H1 (cell line): ENCODE results near the gene H2AZ1. TPM values are rescaled to one million over a fixed set of nuclear protein-coding genes. Genes with fewer than 3 reads are reported as not detected.

ENCODE experiments used
- CTCF ChIA-PET: fragments of 300-600 bp; sonication (Branson Sonifier 250); formaldehyde crosslinking; loops from one replicate; lab custom pipeline; 2021; ENCODE audit not compliant: partially characterized antibody; lab: Charles Lee
- POLR2A ChIA-PET: fragments of 300-600 bp; sonication (Branson Sonifier 250); formaldehyde crosslinking; loops from one replicate; lab custom pipeline; 2021; ENCODE audit warnings: inconsistent platforms; ENCODE audit not compliant: partially characterized antibody; lab: Charles Lee
- DNase-seq, 2 experiments: peaks; one replicate each; pipeline versions ENCODE4 v3.0.0 to v3.0.0-alpha.2; 2010 to 2022; ENCODE audit warnings: low spot score in 2 of 2, low read depth in 1 of 2, mixed read lengths in 1 of 2
- FAIRE-seq: peaks from 2 replicates; lab custom pipeline; 2011; peaks lifted over from hg19 to GRCh38; lab: Jason Lieb, UNC
- H2AFZ ChIP-seq: 2 replicates; pipeline ENCODE4 v1.8.1; 2012; ENCODE audit warnings: low read length, inconsistent platforms
- H2AK5ac ChIP-seq: 2 replicates; pipeline ENCODE4 v1.6.1; 2013; ENCODE audit warnings: low read depth, low read length
- H2BK120ac ChIP-seq: replicated peaks from 2 replicates; pipeline ENCODE3; 2013; ENCODE audit warnings: low read depth, low read length, inconsistent platforms
- H2BK12ac ChIP-seq: 2 replicates; pipeline ENCODE4 v1.6.1; 2013; ENCODE audit warnings: low read depth, low read length
- H2BK15ac ChIP-seq: 2 replicates; pipeline ENCODE4 v1.6.1; 2013; ENCODE audit warnings: low read length
- H2BK20ac ChIP-seq: 2 replicates; pipeline ENCODE4 v1.6.1; 2013; ENCODE audit warnings: low read length
- H2BK5ac ChIP-seq: 2 replicates; pipeline ENCODE4 v1.6.1; 2013; ENCODE audit warnings: low read depth, low read length
- H3K14ac ChIP-seq: 2 replicates; pipeline ENCODE4 v1.6.1; 2013; ENCODE audit warnings: inconsistent platforms; ENCODE audit not compliant: insufficient read length
- H3K18ac ChIP-seq: 2 replicates; pipeline ENCODE4 v1.6.1; 2013; ENCODE audit warnings: low read length; ENCODE audit errors: extremely low read depth
- H3K23ac ChIP-seq: 2 replicates; pipeline ENCODE4 v1.6.1; 2013; ENCODE audit warnings: inconsistent platforms; ENCODE audit not compliant: insufficient read length
- H3K23me2 ChIP-seq: 2 replicates; pipeline ENCODE4 v1.6.1; 2013; ENCODE audit warnings: low read depth, low read length
- H3K27ac ChIP-seq: 2 replicates; pipeline ENCODE4 v1.6.1; 2011; ENCODE audit warnings: low read depth, low read length, inconsistent platforms
- H3K27me3 ChIP-seq, 4 experiments: replicated peaks in 1 of 4; 1 replicate in 1 of 4; 2 replicates in 3 of 4; pipeline versions ENCODE4 v1.6.1 to v1.8.1; 2011 to 2013; ENCODE audit warnings: low read length in 3 of 4, mild to moderate bottlenecking in 3 of 4, inconsistent platforms in 2 of 4, mixed read lengths in 2 of 4, moderate library complexity in 1 of 4; ENCODE audit not compliant: control insufficient read depth in 3 of 4, insufficient read depth in 3 of 4; ENCODE audit errors: extremely low read depth in 1 of 4
- H3K36me3 ChIP-seq, 4 experiments: 2 replicates each; pipeline versions ENCODE4 v1.6.1 to v1.8.1; 2011 to 2013; ENCODE audit warnings: mild to moderate bottlenecking in 4 of 4, low read length in 3 of 4, moderate library complexity in 2 of 4, control low read depth in 1 of 4, inconsistent platforms in 1 of 4; ENCODE audit not compliant: insufficient read depth in 4 of 4, control insufficient read depth in 2 of 4
- H3K4ac ChIP-seq: replicated peaks from 2 replicates; pipeline ENCODE3; 2013; ENCODE audit warnings: low read length, low read depth, mixed read lengths, inconsistent platforms; ENCODE audit not compliant: insufficient read length
- H3K4me1 ChIP-seq, 4 experiments: replicated peaks in 1 of 4; 1 replicate in 1 of 4; 2 replicates in 3 of 4; pipeline versions ENCODE4 v1.6.1 to v1.8.1; 2011 to 2013; ENCODE audit warnings: low read length in 3 of 4, inconsistent platforms in 2 of 4, mixed read lengths in 1 of 4; ENCODE audit not compliant: insufficient read depth in 4 of 4, control insufficient read depth in 3 of 4
- H3K4me2 ChIP-seq, 2 experiments: 2 replicates each; pipeline versions ENCODE4 v1.6.1 to v1.8.1; 2011 to 2013; ENCODE audit warnings: low read depth in 2 of 2, low read length in 2 of 2, control low read depth in 1 of 2, inconsistent platforms in 1 of 2, mild to moderate bottlenecking in 1 of 2; ENCODE audit not compliant: insufficient read depth in 1 of 2
- H3K4me3 ChIP-seq, 4 experiments: fragments of 200-600, 300-600 bp in 1 of 4; sonication (generic), shearing (Covaris generic), sonication (Bioruptor Twin) in 1 of 4; 2 replicates each; pipeline versions ENCODE4 v1.5.1 to v1.8.1; 2011 to 2016; ENCODE audit warnings: low read length in 4 of 4, low read depth in 3 of 4, control low read depth in 2 of 4, inconsistent platforms in 2 of 4, mild to moderate bottlenecking in 2 of 4, mixed read lengths in 1 of 4, moderate library complexity in 1 of 4; ENCODE audit not compliant: insufficient read depth in 2 of 4; ENCODE audit errors: extremely low read depth in 1 of 4
- H3K56ac ChIP-seq: replicated peaks from 2 replicates; pipeline ENCODE3; 2013; ENCODE audit warnings: low read depth, mild to moderate bottlenecking, mixed read lengths, low read length, inconsistent platforms; ENCODE audit not compliant: insufficient read length
- H3K79me1 ChIP-seq: 2 replicates; pipeline ENCODE4 v1.6.1; 2013; ENCODE audit warnings: low read depth, low read length, control low read depth
- H3K79me2 ChIP-seq, 2 experiments: 2 replicates each; pipeline versions ENCODE4 v1.6.1 to v1.8.1; 2012 to 2013; ENCODE audit warnings: low read length in 2 of 2, mild to moderate bottlenecking in 2 of 2, inconsistent platforms in 1 of 2; ENCODE audit not compliant: insufficient read depth in 2 of 2, control insufficient read depth in 1 of 2
- H3K9ac ChIP-seq, 4 experiments: replicated peaks in 1 of 4; 1 replicate in 1 of 4; 2 replicates in 3 of 4; pipeline versions ENCODE4 v1.6.1 to v1.8.1; 2011 to 2013; ENCODE audit warnings: low read depth in 3 of 4, low read length in 3 of 4, control low read depth in 2 of 4, mild to moderate bottlenecking in 2 of 4, moderate library complexity in 2 of 4, inconsistent platforms in 1 of 4; ENCODE audit errors: extremely low read depth in 1 of 4
- H3K9me3 ChIP-seq, 2 experiments: 2 replicates each; pipeline versions ENCODE4 v1.6.1 to v1.8.1; 2012 to 2013; ENCODE audit warnings: mild to moderate bottlenecking in 2 of 2, moderate library complexity in 2 of 2, control low read depth in 1 of 2, inconsistent platforms in 1 of 2, low read depth in 1 of 2, low read length in 1 of 2, mixed read lengths in 1 of 2; ENCODE audit not compliant: insufficient read depth in 2 of 2
- H4K20me1 ChIP-seq, 2 experiments: replicated peaks in 1 of 2; 2 replicates each; pipeline versions ENCODE3 to v1.8.1; 2011 to 2013; ENCODE audit warnings: inconsistent platforms in 2 of 2, low read length in 2 of 2, mild to moderate bottlenecking in 1 of 2; ENCODE audit not compliant: insufficient read depth in 2 of 2, control insufficient read depth in 1 of 2
- H4K5ac ChIP-seq: 2 replicates; pipeline ENCODE4 v1.6.1; 2013; ENCODE audit warnings: low read length, low read depth, mixed read lengths, inconsistent platforms; ENCODE audit not compliant: insufficient read length
- H4K8ac ChIP-seq: 2 replicates; pipeline ENCODE4 v1.8.0; 2013; ENCODE audit warnings: mild to moderate bottlenecking, moderate library complexity, low read length, inconsistent platforms; ENCODE audit not compliant: insufficient read depth; ENCODE audit errors: extremely low read depth
- H4K91ac ChIP-seq: replicated peaks from 2 replicates; pipeline ENCODE3; 2013; ENCODE audit warnings: low read length, mixed read lengths, inconsistent platforms; ENCODE audit not compliant: insufficient read length
- MAFK ChIP-seq: IDR thresholded peaks from 2 replicates; pipeline ENCODE4 v1.6.1; 2012; ENCODE audit warnings: low read depth, mild to moderate bottlenecking, improper control_type of control experiment, low read length
- WGBS, 2 experiments: shearing (Covaris generic) in 1 of 2; methylation state at CpG; one replicate each; pipeline versions ENCODE4 v1.1.6 to v1.1.7; 2013 to 2015; ENCODE audit warnings: low lambda C conversion rate in 2 of 2, mixed read lengths in 2 of 2, inconsistent platforms in 1 of 2, low coverage in 1 of 2, missing lambda C conversion rate in 1 of 2; ENCODE audit not compliant: insufficient replicate concordance in 2 of 2, insufficient coverage in 1 of 2, insufficient read length in 1 of 2; ENCODE audit errors: extremely low coverage in 1 of 2, missing lambda C conversion rate in 1 of 2; 5-methylcytosine and 5-hydroxymethylcytosine counted together
- polyA plus RNA-seq, 7 experiments: library from polyadenylated mRNA; depleted of rRNA in 3 of 7; stranded (reverse) in 5 of 7; unstranded in 2 of 7; fragments of >200 nt in 5 of 7; fragments of 200-250 nt in 2 of 7; gene quantifications; 1 replicate in 5 of 7; 2 replicates in 1 of 7; 4 replicates in 1 of 7; pipeline versions ENCODE4 v1.2.1 to v1.2.3, GENCODE V29; 2011 to 2013; ENCODE audit warnings: missing spikeins in 2 of 7, mixed read lengths in 2 of 7
- total RNA-seq: library from RNA; stranded (reverse); fragmentation: NEBNext Ultra II Directional; extraction: Animal tissue kit (Norgen Biotek cat#: 25700); gene quantifications from 2 replicates; pipeline ENCODE4 v1.2.1, GENCODE V29; 2021

H2AZ1 gene
- total and polyA plus RNA-seq, 2 of the 8 experiments (the other 6 are each of a cell fraction or from before 2014, with no cell fraction given), result 831 to 898 TPM

DNA sequence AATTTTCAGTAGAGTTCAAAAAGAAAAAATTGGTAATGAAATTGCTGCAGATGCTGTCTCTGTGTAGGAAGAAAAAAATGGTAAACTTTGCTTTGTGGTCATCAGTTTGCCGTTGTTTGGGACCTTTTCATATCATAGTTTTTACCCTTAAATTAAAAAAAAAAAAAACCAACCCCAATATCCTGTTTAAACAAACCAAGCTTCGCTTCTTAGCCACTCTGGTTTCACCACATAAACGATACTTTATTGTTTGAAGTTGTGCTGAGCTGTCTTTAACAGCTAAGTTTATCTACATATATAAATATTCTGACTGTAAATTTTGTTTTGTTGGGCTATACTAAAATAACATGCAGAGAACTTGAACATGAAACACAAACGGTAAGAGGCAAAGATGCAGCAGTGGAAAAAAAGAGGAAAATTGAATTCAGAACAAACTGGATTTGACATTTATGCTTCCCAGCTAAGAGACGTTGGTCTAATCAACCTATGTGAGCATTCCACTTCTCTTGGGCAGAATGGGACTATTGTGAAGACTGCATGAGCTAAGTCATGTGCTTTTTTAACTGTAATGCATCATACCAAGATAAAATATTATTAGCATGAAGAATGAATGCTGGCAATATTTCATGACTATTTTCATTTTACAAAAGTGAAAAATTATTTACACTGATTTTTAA is 15.7 kb upstream of the H2AZ1 start:
- no peak for TF ChIP-seq MAFK
- Histone ChIP-seq H3K23ac (no peak overlapping the region), H2BK120ac (no peak overlapping the region), H3K79me1 (no peaks in the 10 kb centered on the region), H3K4ac (no peak overlapping the region), H3K23me2 (no peaks in the 10 kb centered on the region), H4K91ac (no peak overlapping the region), H4K5ac (no peak overlapping the region), H2BK20ac (no peak overlapping the region), H4K20me1 (no peaks in the 10 kb centered on the region), H3K4me1 (no peaks in the 10 kb centered on the region), H3K14ac (no peak overlapping the region), H2BK5ac (no peak overlapping the region), H4K8ac (no peak overlapping the region), H2BK12ac (no peak overlapping the region), H3K9me3 (no peaks in the 10 kb centered on the region), H3K27me3 (no peaks in the 10 kb centered on the region), H2AFZ (no peak overlapping the region), H3K36me3 (no peaks in the 10 kb centered on the region), H3K9ac (no peak overlapping the region), H3K4me3 (no peak overlapping the region), H3K18ac (no peak overlapping the region), H3K56ac (no peak overlapping the region), H2BK15ac (no peak overlapping the region), H3K79me2 (no peaks in the 10 kb centered on the region), H3K27ac (no peak overlapping the region), H3K4me2 (no peak overlapping the region), H2AK5ac (no peak overlapping the region)
- ChIA-PET CTCF (no interaction called here), POLR2A (interaction anchor here (1.4 kb wide), 1 partner anchor 15 kb away, joined by 5 read pairs; no protein-coding TSS in a partner anchor)
- WGBS, 2 experiments, result 92% methylated on average over 5 of the region's 5 CpGs; no CpG with 5 or more reads in 1 of the 2 experiments
- DNase-seq (no peak), FAIRE-seq (no peak)
